Vagina (tissue), 2 donors: ENCODE measurements around the gene RICTOR.

Experiments
- CTCF ChIP-seq, 3 experiments: fragments of 450-650 bp in 2 of 3; fragments of 200-600 bp in 1 of 3; sonication (generic) in 1 of 3; IDR thresholded peaks; one replicate each; pipeline ENCODE4 v1.5.1; 2017 to 2019; ENCODE audit warnings: antibody characterized with exemption in 3 of 3, mild to moderate bottlenecking in 2 of 3, moderate library complexity in 2 of 3
- POLR2AphosphoS5 ChIP-seq, 2 donors: sonication (generic); formaldehyde crosslinking; IDR thresholded peaks; one replicate each; pipeline ENCODE4 v1.9.0; 2017; ENCODE audit warnings: antibody characterized with exemption in 2 of 2, mild to moderate bottlenecking in 2 of 2, low read depth in 1 of 2; ENCODE audit not compliant: insufficient read depth in 1 of 2

- TF ChIP-seq CTCF (IDR thresholded peaks at IDR 0.05) (no peak), POLR2AphosphoS5 (IDR thresholded peaks at IDR 0.05; ENCODE audit: insufficient read depth in 1 of 2, low read depth in 1 of 2) (no peak)
These were observed 78.1 kb downstream of the RICTOR start for GRCh38 chr5:38996123-38996522.
